Trophoblast cell (in vitro differentiated cells and primary cell): Measurements from ENCODE around the gene RILPL2.
"Not testable (repeated sequence)": the region's sequence is repeated elsewhere in the genome, so short reads cannot be mapped to it uniquely, and the experiment has no call there.

ENCODE experiments used
- DNase-seq, 2 donors: peaks; one replicate each; pipeline ENCODE4 v3.0.0-alpha.2; 2016
- H2AFZ ChIP-seq: 2 replicates; pipeline ENCODE4 v1.6.1; 2013; ENCODE audit warnings: low read length, moderate library complexity, mild to moderate bottlenecking; ENCODE audit not compliant: insufficient read depth, poor library complexity
- H2AK5ac ChIP-seq: 2 replicates; pipeline ENCODE4 v1.6.1; 2013; ENCODE audit warnings: mild to moderate bottlenecking, low read length
- H2BK120ac ChIP-seq: 2 replicates; pipeline ENCODE4 v1.6.1; 2013; ENCODE audit warnings: low read length, mild to moderate bottlenecking, moderate library complexity; ENCODE audit not compliant: insufficient read depth, poor library complexity
- H2BK12ac ChIP-seq: 2 replicates; pipeline ENCODE4 v1.6.1; 2013; ENCODE audit warnings: mild to moderate bottlenecking, low read length, moderate library complexity
- H2BK5ac ChIP-seq: 2 replicates; pipeline ENCODE4 v1.6.1; 2013; ENCODE audit warnings: low read length, low read depth, moderate library complexity, mild to moderate bottlenecking; ENCODE audit not compliant: poor library complexity
- H3K14ac ChIP-seq: 2 replicates; pipeline ENCODE4 v1.6.1; 2013; ENCODE audit warnings: mild to moderate bottlenecking, low read length
- H3K18ac ChIP-seq: 2 replicates; pipeline ENCODE4 v1.6.1; 2013; ENCODE audit warnings: mild to moderate bottlenecking, low read length
- H3K23ac ChIP-seq: 2 replicates; pipeline ENCODE4 v1.6.1; 2013; ENCODE audit warnings: low read length
- H3K27ac ChIP-seq: 2 replicates; pipeline ENCODE4 v1.5.1; 2013; ENCODE audit warnings: low read depth, mild to moderate bottlenecking, inconsistent platforms, low read length, moderate library complexity
- H3K27me3 ChIP-seq: 2 replicates; pipeline ENCODE4 v1.6.1; 2013; ENCODE audit warnings: inconsistent platforms, mild to moderate bottlenecking, low read length, moderate library complexity; ENCODE audit not compliant: insufficient read depth
- H3K36me3 ChIP-seq, 2 experiments: 1 replicate in 1 of 2; 2 replicates in 1 of 2; pipeline ENCODE4 v1.6.1; 2013; ENCODE audit warnings: low read length in 2 of 2, mild to moderate bottlenecking in 2 of 2, moderate library complexity in 1 of 2; ENCODE audit not compliant: insufficient read depth in 2 of 2, control insufficient read depth in 1 of 2
- H3K4ac ChIP-seq: 2 replicates; pipeline ENCODE4 v1.6.1; 2013; ENCODE audit warnings: low read depth, mild to moderate bottlenecking, low read length, moderate library complexity
- H3K4me1 ChIP-seq, 2 experiments: 1 replicate in 1 of 2; 2 replicates in 1 of 2; pipeline ENCODE4 v1.6.1; 2013; ENCODE audit warnings: low read length in 2 of 2, mild to moderate bottlenecking in 2 of 2, moderate library complexity in 1 of 2; ENCODE audit not compliant: insufficient read depth in 2 of 2, control insufficient read depth in 1 of 2
- H3K4me2 ChIP-seq: 2 replicates; pipeline ENCODE4 v1.6.1; 2013; ENCODE audit warnings: inconsistent platforms, mild to moderate bottlenecking, low read length, moderate library complexity
- H3K4me3 ChIP-seq: 2 replicates; pipeline ENCODE4 v1.5.1; 2013; ENCODE audit warnings: mild to moderate bottlenecking, low read depth, low read length, inconsistent platforms
- H3K79me1 ChIP-seq: one replicate; pipeline ENCODE4 v1.6.1; 2013; ENCODE audit warnings: low read length
- H3K79me2 ChIP-seq: 2 replicates; pipeline ENCODE4 v1.6.1; 2013; ENCODE audit warnings: low read length, mild to moderate bottlenecking; ENCODE audit not compliant: control insufficient read depth, insufficient read depth, poor library complexity
- H3K9ac ChIP-seq: 2 replicates; pipeline ENCODE4 v1.6.1; 2013; ENCODE audit warnings: mild to moderate bottlenecking, low read length
- H3K9me3 ChIP-seq: 2 replicates; pipeline ENCODE4 v1.6.1; 2013; ENCODE audit warnings: low read depth, mild to moderate bottlenecking, control low read depth, inconsistent platforms, low read length; ENCODE audit not compliant: insufficient read depth
- H4K12ac ChIP-seq: 2 replicates; pipeline ENCODE4 v1.6.1; 2013; ENCODE audit warnings: low read depth, mild to moderate bottlenecking, low read length, moderate library complexity
- H4K8ac ChIP-seq: 2 replicates; pipeline ENCODE4 v1.6.1; 2013; ENCODE audit warnings: low read depth, mild to moderate bottlenecking, low read length, moderate library complexity
- H4K91ac ChIP-seq: one replicate; pipeline ENCODE4 v1.6.1; 2013; ENCODE audit warnings: low read depth, mild to moderate bottlenecking, low read length, moderate library complexity
- WGBS: extraction: QIAGEN DNeasy Blood & Tissue Kit; methylation state at CpG from one replicate; pipeline ENCODE4 v1.1.7; 2013; ENCODE audit warnings: missing lambda C conversion rate; ENCODE audit not compliant: insufficient read length, insufficient coverage; ENCODE audit errors: extremely low coverage; 5-methylcytosine and 5-hydroxymethylcytosine counted together

RILPL2 gene

DNA sequence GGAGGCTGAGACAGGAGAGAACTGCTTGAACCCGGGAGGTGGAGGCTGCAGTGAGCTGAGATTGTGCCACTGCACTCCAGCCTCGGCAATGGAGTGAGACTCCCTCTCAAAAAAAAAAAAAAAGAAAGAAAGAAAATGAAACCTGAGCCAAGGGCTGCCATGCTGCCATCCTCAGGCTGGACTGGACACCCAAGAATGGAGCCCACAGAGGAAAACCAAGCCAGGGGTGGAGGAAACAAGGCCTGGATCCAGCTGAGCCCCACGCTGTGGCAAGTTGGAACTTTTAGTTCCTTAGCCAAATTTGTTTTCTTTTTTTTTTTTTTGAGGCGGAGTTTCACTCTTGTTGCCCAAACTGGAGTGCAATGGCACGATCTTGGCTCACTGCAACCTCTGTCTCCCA is 44.8 kb upstream of the RILPL2 start:
- H3K23ac ChIP-seq, DNase-seq, H3K79me2 ChIP-seq, H3K9me3 ChIP-seq, H3K4me3 ChIP-seq, H2BK12ac ChIP-seq, H2BK5ac ChIP-seq, H3K4me2 ChIP-seq, H3K27ac ChIP-seq, H3K18ac ChIP-seq, H3K14ac ChIP-seq, H2AK5ac ChIP-seq, H3K9ac ChIP-seq, H2BK120ac ChIP-seq, H2AFZ ChIP-seq, H4K12ac ChIP-seq, H3K4ac ChIP-seq, H3K4me1 ChIP-seq, H3K79me1 ChIP-seq, H4K91ac ChIP-seq, H3K27me3 ChIP-seq, H4K8ac ChIP-seq: not testable (repeated sequence)
- no CpG with 5 or more reads among the region's 5 CpGs for WGBS
- H3K36me3 ChIP-seq, result peaks cover 34 to 35% of the 10 kb centered on the region in 2 experiments

DNA sequence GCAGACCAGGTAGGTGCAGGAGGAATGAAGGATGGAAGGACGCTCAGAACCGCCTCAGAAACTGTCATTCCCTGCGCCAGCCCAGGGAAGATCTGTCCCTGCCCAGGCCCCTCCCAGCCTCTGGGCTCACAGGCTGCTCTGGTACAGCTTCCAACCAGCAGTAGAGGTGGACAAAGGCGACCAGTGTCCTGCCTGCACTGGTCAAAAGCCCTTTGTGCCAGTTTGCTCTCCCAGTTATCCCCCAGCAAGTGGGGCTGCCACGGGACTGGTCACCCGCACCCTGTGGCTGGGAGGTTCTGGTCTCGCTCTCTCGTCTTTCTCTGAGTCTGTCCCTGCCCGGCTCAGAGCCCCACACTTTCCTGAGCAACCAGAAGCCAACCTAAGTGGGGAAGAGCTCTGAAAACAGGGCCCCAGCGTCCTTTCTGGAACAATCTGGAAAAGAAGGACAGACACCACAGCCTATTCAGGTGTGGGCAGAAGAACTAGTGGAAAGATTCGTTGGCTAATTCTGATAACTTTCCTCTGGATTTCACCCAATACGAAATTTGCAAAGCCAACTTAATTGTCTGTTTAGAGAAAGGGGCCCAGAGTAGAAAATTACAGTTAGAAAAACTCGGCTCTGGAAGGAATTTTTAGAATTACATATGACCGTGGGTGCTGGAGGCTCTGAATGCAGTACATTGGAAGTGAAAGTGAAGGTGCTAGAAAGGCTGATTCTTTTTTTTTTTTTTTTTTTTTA is 43.1 kb upstream of the RILPL2 start:
- H4K12ac ChIP-seq, result no peak overlapping the region
- no peak overlapping the region for H3K18ac ChIP-seq
- H3K4ac ChIP-seq, result no peak overlapping the region
- H2AFZ ChIP-seq, result no peak overlapping the region
- no peaks in the 10 kb centered on the region for H3K9me3 ChIP-seq
- H3K14ac ChIP-seq, result no peak overlapping the region
- no peak overlapping the region for H3K4me3 ChIP-seq
- no peak overlapping the region for H3K9ac ChIP-seq
- WGBS, result no CpG with 5 or more reads among the region's 14 CpGs
- no peaks in the 10 kb centered on the region for H3K79me2 ChIP-seq
- H4K91ac ChIP-seq, result no peak overlapping the region
- H3K36me3 ChIP-seq, result peaks cover 31 to 36% of the 10 kb centered on the region in 2 experiments
- no peak overlapping the region for H4K8ac ChIP-seq
- no peak for DNase-seq
- H2BK5ac ChIP-seq, result no peak overlapping the region
- no peak overlapping the region for H3K23ac ChIP-seq
- H3K27ac ChIP-seq, result no peak overlapping the region
- H2BK12ac ChIP-seq, result no peak overlapping the region
- H3K4me1 ChIP-seq, result no peaks in the 10 kb centered on the region
- H3K27me3 ChIP-seq, result no peaks in the 10 kb centered on the region
- H3K79me1 ChIP-seq, result no peaks in the 10 kb centered on the region
- no peak overlapping the region for H3K4me2 ChIP-seq
- no peak overlapping the region for H2AK5ac ChIP-seq
- H2BK120ac ChIP-seq, result no peak overlapping the region

DNA sequence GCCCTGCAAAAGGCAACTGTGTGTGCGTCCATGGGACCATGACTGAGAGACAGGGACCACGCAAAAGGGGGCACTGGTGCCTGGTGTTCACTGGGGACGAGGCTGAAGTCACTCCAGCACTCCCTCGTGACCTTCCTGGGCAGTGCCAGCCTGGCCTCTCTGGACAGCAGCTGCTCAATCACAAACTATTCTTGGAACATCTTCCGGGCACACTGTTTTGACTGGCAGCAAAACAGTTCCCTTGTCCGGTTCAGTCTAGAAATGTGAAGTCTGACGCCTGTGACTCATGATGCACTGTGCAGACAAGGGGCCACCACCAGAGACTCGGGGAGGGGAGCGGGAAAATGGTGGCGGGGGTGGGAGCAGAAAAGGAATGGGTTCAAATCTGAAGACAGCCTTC is 42.3 kb upstream of the RILPL2 start:
- H3K36me3 ChIP-seq, result peaks cover 29 to 33% of the 10 kb centered on the region in 2 experiments
- no peak overlapping the region for H4K12ac ChIP-seq
- H2BK12ac ChIP-seq, result no peak overlapping the region
- no peak overlapping the region for H4K8ac ChIP-seq
- no peak overlapping the region for H3K23ac ChIP-seq
- H3K4ac ChIP-seq, result no peak overlapping the region
- no peak overlapping the region for H3K18ac ChIP-seq
- H2AFZ ChIP-seq, result no peak overlapping the region
- H3K27ac ChIP-seq, result no peak overlapping the region
- H3K4me1 ChIP-seq, result no peaks in the 10 kb centered on the region
- no CpG with 5 or more reads among the region's 10 CpGs for WGBS
- no peaks in the 10 kb centered on the region for H3K9me3 ChIP-seq
- H4K91ac ChIP-seq, result no peak overlapping the region
- no peak overlapping the region for H2BK5ac ChIP-seq
- H3K9ac ChIP-seq, result no peak overlapping the region
- H3K4me2 ChIP-seq, result no peak overlapping the region
- H3K4me3 ChIP-seq, result no peak overlapping the region
- H2AK5ac ChIP-seq, result no peak overlapping the region
- H3K79me2 ChIP-seq, result no peaks in the 10 kb centered on the region
- DNase-seq, result no peak
- H3K14ac ChIP-seq, result no peak overlapping the region
- H3K79me1 ChIP-seq, result no peaks in the 10 kb centered on the region
- H3K27me3 ChIP-seq, result no peaks in the 10 kb centered on the region
- no peak overlapping the region for H2BK120ac ChIP-seq

DNA sequence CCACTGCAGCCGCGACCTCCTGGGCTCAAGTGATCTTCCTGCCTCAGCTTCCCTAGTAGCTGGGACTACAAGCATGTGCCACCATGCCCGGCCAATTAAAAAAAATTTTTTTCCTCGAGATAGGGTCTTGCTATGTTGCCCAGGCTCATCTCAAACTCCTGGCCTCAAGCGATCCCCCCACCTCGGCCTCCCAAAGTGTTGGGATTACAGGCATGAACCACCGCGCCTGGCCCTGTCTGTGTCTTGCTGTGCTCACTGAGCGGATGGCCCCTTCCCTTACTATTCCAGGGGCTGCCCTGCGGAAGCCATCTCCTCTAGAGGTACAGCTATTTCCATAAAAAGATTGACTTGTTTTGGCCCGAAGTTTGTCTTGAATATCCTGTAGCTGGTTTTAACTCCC is 41.6 kb upstream of the RILPL2 start:
- Histone ChIP-seq H2BK5ac (no peak overlapping the region), H3K36me3 (peaks cover 25 to 30% of the 10 kb centered on the region in 2 experiments), H2AFZ (no peak overlapping the region), H3K9me3 (no peaks in the 10 kb centered on the region), H3K14ac (no peak overlapping the region), H2AK5ac (no peak overlapping the region), H3K4ac (no peak overlapping the region), H3K9ac (no peak overlapping the region), H3K4me3 (no peak overlapping the region), H3K79me2 (no peaks in the 10 kb centered on the region), H3K79me1 (no peaks in the 10 kb centered on the region), H3K4me2 (no peak overlapping the region), H2BK12ac (no peak overlapping the region), H3K18ac (no peak overlapping the region), H3K23ac (no peak overlapping the region), H3K27me3 (no peaks in the 10 kb centered on the region), H4K12ac (no peak overlapping the region), H3K4me1 (no peaks in the 10 kb centered on the region), H3K27ac (no peak overlapping the region), H2BK120ac (no peak overlapping the region), H4K91ac (no peak overlapping the region), H4K8ac (no peak overlapping the region)
- DNase-seq, result no peak
- WGBS, result no CpG with 5 or more reads among the region's 11 CpGs
